ENCODE measurements around the gene MOB3C. TPM values are rescaled to one million over a fixed set of nuclear protein-coding genes. Genes with fewer than 3 reads are reported as not detected.

The MOB3C gene
- total RNA-seq, 1 donor from 2014 or later = 5.8 TPM

- no peak for TF ChIP-seq CTCF (conservative IDR thresholded peaks at IDR 0.05; ENCODE audit: low read depth, low read length)
- H3K4me3 ChIP-seq (ENCODE audit: low read depth, low read length) = no peak overlapping the region
- no peak for DNase-seq (ENCODE audit: low read depth)
Measured at GRCh38 chr1:46605232-46605631, 11.4 kb downstream of the MOB3C start.

GRCh38 chr1:46603858-46604549 is 12.6 kb downstream of the MOB3C start, which contains the start of gene MKNK1:
TSS of gene MKNK1 (minus strand) at chr1:46604268. CDS start at chr1:46583327, 20,941 bp downstream.
- peak; percentile 35 for DNase-seq (ENCODE audit: low read depth)
- peak within 1 kb of the TSS; percentile 96 for H3K4me3 ChIP-seq (ENCODE audit: low read depth, low read length)
- TF ChIP-seq CTCF (conservative IDR thresholded peaks at IDR 0.05; ENCODE audit: low read depth, low read length) = peak; percentile 14

- TF ChIP-seq CTCF (conservative IDR thresholded peaks at IDR 0.05; ENCODE audit: low read depth, low read length) = no peak
- peak overlapping the region; percentile 96 for H3K4me3 ChIP-seq (ENCODE audit: low read depth, low read length)
- DNase-seq (ENCODE audit: low read depth) = no peak
Measured at GRCh38 chr1:46603481-46603857, 13.1 kb downstream of the MOB3C start.

GRCh38 chr1:46601257-46602007 is 15.2 kb downstream of the MOB3C start:
- no peak for TF ChIP-seq CTCF (conservative IDR thresholded peaks at IDR 0.05; ENCODE audit: low read depth, low read length)
- no peak for DNase-seq (ENCODE audit: low read depth)
- H3K4me3 ChIP-seq (ENCODE audit: low read depth, low read length) = no peak overlapping the region

- H3K4me3 ChIP-seq (ENCODE audit: low read depth, low read length) = no peak overlapping the region
- TF ChIP-seq CTCF (conservative IDR thresholded peaks at IDR 0.05; ENCODE audit: low read depth, low read length) = no peak
- DNase-seq (ENCODE audit: low read depth) = no peak
Measured at GRCh38 chr1:46599059-46599970, 17.3 kb downstream of the MOB3C start.

GRCh38 chr1:46596846-46597245 is 19.8 kb downstream of the MOB3C start:
- no peak for DNase-seq (ENCODE audit: low read depth)
- no peak for TF ChIP-seq CTCF (conservative IDR thresholded peaks at IDR 0.05; ENCODE audit: low read depth, low read length)
- H3K4me3 ChIP-seq (ENCODE audit: low read depth, low read length) = no peak overlapping the region
